CD4-positive, alpha-beta T cell treated with Interleukin-1 beta for 1 hour (primary cell): ENCODE results near the gene EHBP1L1.

Experiments
- DNase-seq, 2 donors: peaks; one replicate each; pipeline ENCODE4 v3.0.0-alpha.2; 2020 to 2022

The EHBP1L1 gene

GRCh38 chr11:65562788-65563187 lies 13.1 kb upstream of the EHBP1L1 start:
- no peak for DNase-seq

DNA sequence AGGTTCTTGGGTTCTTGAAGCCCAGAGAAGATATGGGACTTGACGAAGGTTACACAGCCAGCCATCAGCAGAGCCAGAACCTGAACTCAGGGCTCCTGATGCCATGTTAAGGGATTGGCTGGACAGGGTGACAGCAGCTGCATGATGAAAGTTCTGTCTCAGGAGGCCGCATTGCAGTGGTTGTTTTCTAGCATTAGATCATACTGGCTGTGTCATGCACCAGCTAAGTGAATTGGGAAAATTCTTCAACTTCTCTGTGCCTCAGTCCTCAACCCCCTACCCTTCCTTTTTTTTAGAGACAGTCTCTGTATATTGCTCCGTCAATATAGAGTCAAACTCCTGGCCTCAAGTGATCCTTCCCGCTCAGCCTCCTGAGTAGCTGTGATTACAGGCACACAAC lies 12.3 kb upstream of the EHBP1L1 start:
- DNase-seq, result no peak

- DNase-seq, result peak in 1 of 2 donors; percentile 26
Measured at GRCh38 chr11:65564879-65565559, 10.8 kb upstream of the EHBP1L1 start.

DNA sequence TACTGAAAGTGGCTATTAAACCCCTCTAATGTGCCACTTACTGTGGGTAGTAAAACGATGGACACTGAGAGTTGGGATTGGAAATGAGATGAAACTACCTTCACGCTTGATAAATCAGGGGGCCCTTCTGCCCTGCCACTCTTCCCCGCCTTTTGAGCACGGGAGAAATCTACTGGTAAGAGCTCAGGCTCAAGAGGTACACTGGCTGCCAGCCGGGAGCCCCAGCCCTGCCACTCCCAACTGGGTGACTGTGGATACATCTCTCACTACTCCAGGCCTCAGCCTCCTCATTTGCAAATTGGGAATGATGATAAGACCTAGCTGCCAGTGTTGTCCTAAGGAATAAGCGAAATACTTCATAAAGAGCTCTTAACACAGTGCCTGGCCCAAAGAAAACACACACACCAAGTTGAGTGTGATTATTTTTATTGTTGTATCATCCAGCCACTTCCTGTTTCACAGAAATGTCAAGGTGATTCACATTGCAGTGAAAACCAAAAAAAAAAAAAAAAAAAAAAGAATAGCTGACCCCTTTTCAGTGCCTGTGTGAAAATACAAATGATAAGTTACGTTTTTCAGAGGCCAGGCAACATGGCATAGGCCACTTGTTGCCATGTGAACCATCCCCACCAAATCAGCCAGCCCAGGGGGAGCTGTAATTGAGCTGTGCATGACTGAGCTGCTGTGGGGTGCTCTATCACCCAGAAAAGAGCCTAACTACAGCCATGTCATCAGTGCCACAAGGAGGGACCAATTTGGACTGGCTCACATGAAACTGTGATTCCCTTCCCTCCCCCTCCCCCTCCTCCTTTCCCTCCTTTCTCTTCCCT lies 10.0 kb upstream of the EHBP1L1 start:
- peak; percentile 74 to 80 for DNase-seq

DNA sequence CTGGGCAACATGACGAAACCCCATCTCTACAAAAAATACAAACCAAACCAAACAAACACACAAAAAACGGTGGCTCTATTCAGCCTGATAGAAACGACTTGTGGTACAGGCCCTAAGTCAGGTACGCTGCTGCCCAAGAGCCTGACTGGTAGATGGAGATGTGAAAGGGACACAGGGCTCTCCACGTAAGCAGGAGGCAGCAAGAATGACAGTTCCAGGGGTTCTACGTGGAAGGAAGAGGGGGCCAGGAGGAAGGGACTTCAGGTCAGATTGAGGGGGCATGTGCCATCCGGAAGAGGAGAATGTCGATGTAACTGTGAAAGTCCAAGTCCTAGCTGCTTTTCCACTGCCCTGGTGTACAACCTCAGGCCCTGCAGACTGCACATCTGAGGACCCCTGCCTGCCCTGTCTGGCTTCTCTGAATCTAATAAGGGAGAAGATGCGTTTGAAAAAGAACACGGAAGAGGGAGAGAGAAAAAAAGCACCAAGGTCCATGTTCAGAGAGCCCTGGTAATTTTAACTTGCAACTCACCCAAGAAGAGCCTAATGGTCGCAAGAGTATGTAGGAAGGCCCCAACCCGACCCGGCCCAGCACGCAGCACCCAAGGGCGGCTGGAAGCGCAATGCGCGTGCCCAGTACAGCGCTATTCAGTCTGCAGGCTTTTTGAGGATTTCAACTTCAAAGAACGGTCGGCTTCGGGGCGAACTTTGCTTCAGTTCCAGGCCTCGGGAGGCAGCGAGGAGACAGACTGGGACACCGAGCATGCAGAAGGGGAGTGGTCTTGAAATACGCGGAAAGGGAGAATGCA lies 6.5 kb upstream of the EHBP1L1 start:
- DNase-seq, result no peak

- DNase-seq, result peak; percentile 98 to 99
Measured at GRCh38 chr11:65569973-65570918, 5.6 kb upstream of the EHBP1L1 start, which contains the start of gene ZNRD2. ZNRD2 (plus strand) TSS chr11:65570477; CDS start chr11:65570492, 15 bp downstream.

DNA sequence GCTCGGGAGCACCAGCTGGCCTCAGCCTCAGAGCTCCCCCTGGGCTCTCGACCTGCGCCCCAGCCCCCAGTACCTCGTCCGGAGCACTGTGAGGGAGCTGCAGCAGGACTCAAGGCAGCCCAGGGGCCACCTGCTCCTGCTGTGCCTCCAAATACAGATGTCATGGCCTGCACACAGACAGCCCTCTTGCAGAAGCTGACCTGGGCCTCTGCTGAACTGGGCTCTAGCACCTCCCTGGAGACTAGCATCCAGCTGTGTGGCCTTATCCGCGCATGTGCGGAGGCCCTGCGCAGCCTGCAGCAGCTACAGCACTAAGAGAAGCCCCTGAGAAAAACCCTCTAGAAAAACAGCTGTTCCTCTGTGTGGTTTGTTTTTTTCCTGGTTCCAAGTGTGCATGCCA lies 4.4 kb upstream of the EHBP1L1 start:
- no peak for DNase-seq

DNA sequence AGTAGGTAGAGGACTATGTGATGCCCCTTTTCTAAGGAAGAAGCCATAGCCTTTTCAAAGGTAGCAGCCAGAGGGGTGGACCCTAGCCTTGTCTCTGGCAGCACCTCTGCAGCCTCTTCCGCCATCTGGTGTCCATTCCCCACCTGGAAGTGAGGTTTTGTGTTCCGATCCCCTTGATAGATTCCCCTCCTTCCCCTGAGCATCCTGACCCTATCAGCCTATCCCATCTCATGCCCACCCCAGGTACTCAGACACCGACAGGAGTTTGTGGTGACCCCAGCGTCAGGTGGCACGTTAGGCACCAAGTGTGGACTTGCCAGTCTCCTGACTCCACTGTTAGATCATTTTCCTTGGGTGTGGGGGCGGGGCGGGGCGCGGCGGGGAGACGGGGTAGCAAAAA lies 3.9 kb upstream of the EHBP1L1 start:
- no peak for DNase-seq

DNA sequence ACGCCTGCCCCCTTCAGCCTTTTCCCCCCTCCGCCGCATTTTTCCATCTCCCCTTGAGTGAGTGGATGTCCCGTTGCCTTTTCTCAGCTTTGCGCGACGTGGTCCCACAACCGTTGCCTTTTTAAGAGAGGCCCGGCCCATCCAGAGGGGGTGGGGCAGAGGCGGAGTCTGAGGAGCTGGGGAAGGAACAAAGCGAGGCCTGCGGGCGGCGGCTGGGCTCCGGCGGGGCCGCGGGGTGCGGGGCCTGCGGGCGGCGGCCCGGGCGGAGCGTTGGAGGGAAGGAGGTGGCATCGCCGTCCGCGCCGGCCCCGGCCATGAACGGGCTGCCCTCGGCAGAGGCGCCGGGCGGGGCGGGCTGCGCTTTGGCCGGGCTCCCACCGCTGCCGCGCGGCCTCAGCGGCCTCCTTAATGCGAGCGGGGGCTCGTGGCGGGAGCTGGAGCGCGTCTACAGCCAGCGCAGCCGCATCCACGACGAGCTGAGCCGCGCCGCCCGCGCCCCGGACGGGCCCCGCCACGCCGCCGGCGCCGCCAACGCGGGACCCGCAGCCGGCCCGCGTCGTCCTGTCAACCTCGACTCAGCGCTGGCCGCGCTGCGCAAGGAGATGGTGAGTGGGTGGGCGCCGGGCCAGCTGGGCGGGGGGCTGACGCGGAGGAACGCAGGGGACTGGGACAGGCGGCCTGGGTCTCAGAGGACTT lies 3.3 kb upstream of the EHBP1L1 start, which contains the start of gene FAM89B:
FAM89B (plus strand) TSS at position 183 of the 696 bp plus-strand sequence; CDS start at position 315, 132 bp downstream.
- peak; percentile 88 to 91 for DNase-seq

GRCh38 chr11:65573391-65574079 lies 2.3 kb upstream of the EHBP1L1 start:
- DNase-seq, result no peak

DNA sequence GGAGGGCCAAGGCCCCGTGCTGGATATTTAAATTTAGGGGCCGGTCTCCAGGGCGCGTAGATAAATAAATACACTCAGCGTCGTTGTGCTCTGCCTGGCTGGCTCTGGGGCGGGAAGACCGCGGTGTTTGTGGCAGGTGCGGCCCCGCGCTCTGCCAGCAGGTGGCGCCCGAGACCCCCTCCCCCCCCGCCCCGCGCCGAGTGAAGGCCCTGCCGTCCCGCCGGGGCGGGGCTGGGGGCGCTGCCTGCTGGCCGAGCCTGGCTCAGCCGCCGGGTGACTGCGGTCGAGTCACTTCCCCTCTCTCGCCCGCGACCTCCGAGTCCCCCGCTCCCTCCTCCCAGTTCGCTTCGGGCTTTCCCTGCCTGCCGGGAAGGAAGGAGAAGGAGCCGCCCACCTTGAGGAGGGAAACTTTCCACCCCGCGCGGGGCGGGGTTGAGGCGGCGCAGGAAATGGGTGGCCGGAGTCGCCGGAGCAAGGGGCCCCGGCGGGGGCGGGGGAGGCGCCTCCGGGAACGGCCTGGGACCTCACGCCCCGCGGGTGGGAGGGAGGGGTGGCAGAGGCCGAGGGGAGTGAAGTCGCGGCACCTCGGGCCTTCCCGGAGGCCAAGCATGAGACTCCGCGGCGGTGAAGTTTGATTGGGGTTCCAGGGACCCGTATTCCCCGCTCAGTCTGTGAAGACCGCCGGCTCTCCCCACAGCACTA lies 1.6 kb upstream of the EHBP1L1 start:
- peak; percentile 94 to 95 for DNase-seq

DNA sequence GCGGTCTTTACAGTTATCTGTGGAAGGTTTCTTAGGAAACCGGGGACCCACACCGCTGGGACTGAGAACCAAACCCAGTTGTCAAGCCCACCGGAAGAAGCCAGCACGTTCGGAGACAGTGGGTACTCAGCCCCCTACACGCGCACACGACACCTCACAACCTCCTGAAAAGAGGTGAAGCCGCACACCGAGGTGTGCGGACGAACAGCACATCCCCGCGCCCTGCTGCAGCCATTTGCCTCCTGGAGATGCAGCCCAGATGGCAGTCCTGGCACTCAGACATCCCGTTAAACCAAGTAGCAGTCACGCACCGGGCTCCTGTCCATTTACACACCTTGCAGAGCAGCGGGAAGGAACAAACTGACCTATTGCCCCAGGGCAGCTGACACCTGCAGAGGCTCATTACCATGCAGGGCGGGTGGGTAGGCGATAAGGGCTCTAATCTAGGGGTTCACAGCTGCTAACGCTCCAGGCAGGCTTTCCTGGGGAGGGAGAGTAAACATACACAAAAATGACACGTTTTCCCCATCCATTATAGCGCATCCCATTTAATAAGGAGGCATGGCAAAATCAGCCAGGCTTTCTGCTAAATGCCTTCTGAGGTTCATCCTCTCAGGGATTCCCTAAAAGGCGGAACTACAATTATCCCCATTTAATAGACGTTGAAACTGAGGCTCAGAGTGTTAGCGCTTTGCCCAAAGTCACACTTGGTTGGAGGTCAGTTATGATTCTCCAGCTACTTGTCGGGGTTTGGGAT lies 864 bp upstream of the EHBP1L1 start:
- DNase-seq, result peak in 1 of 2 donors; percentile 49

GRCh38 chr11:65576232-65576866 lies 496 bp downstream of the EHBP1L1 start:
- no peak for DNase-seq

GRCh38 chr11:65576867-65577755 lies 1.3 kb downstream of the EHBP1L1 start:
- DNase-seq, result peak in 1 of 2 donors; percentile 83

DNA sequence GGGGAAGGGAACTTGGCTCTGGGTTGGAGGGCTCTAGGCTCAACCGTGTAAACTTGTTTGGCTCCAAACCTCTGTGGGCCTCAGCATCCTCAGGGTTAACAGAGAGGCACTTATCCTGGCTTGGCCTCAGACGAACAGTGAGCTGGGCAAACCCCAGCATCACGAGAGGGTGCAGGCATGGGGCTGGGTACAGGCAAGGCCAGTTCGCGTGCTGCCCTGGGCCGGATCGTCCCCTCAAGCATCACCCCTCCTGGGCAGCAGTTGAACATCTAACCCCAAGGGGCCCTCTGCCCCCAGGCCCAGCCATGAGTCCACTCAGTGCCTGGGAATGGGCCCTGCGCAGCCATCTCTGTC lies 1.9 kb downstream of the EHBP1L1 start:
- DNase-seq, result no peak

GRCh38 chr11:65578134-65578533 lies 2.3 kb downstream of the EHBP1L1 start:
- no peak for DNase-seq

- no peak for DNase-seq
Measured at GRCh38 chr11:65578667-65579066, 2.8 kb downstream of the EHBP1L1 start.

DNA sequence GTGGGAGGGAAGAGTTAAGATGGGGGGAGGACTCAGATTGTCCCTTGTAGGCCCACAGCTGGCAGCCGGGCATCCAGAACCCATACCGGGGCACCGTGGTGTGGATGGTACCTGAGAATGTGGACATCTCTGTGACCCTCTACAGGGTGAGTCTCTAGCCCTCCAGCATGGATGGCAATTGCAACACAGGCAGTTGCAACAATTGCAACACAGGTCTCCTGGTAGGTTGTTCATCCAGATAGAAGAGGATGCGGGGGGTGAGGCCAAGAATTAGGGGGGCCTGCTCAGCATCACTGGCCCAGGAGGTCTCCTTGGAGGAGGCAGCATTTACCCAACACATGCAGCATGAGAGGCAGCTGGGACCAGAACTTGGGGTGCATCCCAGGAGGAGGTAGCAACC lies 3.4 kb downstream of the EHBP1L1 start:
- DNase-seq, result no peak
